Activated CD4-positive, alpha-beta T cell treated with anti-CD3 and anti-CD28 coated beads, Interleukin-2, Interleukin-6, amounts not matched to agents 100 ng/mL and 50 ng/mL, durations not matched to agents 16 hours and 8 hours (primary cell): Measurements from ENCODE around the gene NRAP.

Source experiments
- DNase-seq: peaks from one replicate; pipeline ENCODE4 v3.0.0-alpha.2; 2020

Gene NRAP

DNA sequence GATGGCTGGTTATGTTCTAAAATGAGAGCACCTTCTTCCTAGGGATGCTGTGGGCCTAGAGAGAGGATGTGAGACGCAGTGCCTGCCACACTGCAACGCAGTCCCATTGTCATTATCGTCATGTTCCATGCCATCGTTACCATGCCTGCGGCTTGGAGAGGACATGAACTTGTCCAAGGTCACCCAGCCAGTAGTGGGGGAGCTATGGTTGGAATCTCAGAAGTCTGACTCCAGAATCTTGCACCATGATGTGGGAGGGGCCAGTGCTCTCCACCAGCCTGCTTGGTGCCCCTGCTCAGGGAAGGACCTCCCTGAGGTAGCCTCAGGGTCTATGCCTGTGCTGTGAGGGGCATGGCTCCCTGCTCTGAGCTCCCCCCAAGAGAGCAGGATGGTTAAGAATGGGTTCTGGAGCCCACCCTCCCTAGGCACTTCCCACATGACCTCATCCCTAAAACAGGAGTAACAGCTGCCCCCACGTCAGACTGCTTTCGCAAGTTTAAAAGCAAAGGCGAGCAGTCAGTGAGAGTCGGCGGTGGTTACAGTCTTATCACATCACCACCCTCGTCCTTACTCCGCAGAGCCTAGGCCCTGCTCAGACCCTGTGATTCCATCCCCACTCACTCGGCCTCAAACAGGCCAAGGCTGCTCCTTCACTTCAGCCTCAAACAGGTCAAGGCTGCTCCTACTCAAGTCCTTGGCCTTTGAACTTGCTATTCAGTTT is 60.6 kb downstream of the NRAP start:
- no peak for DNase-seq

DNA sequence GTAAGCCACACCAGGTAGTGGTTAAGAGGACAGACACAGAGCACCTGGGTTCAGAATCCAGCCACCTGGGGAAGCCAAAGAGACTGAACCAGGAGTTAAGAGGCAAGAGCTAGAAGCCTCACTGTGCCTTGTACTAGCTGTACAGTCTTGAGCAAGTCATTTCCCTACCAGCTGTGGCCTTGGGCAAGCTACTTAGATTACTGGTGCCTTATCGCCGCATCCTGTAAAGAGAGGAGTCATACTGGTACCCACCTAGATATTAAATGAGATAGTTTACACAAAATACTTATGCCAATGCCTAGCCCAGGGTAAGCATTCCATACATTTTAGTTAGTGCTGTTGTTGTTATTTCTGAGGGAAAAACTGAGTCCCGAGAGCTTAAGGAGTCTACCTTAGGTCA is 63.3 kb downstream of the NRAP start:
- DNase-seq = peak; percentile 23

DNA sequence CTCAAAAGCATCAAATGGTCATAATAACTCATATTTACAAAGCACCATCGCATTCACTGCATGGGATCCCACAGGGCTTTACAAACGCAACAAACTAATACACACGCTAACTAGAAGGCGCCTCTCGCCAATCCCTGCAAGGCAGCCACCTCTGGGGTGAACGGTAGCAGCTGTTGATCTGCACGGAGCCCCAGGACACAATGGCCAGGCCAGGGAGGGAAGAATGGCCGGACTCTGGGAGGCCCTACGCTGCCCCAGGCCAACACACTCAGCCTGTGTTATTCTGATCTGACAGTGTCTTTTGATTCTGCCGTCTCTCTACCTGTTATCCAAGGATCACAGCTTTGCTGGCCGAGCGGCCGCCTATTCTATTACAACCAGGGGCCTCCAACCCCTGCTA is 69.2 kb downstream of the NRAP start:
- no peak for DNase-seq

DNA sequence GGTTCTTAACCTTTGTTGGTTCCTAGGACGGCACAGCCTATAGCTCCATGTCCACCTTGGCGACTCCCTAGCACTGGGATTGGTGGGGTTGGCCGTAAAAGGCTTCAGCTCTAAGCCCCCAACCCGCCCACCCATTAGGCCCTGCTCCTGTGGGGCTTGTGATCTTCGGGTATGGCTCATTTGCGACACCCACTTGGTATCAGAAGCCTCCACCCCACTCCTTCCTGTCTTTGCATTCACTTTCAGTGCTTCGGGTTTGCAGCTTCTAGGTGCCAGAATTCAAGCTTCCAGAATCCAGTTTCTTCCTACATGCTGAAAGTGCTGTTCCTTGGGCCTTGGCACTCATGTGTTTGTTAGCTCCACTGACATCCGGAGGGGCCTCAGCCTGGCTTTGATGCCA is 71.5 kb downstream of the NRAP start:
- DNase-seq = no peak

DNA sequence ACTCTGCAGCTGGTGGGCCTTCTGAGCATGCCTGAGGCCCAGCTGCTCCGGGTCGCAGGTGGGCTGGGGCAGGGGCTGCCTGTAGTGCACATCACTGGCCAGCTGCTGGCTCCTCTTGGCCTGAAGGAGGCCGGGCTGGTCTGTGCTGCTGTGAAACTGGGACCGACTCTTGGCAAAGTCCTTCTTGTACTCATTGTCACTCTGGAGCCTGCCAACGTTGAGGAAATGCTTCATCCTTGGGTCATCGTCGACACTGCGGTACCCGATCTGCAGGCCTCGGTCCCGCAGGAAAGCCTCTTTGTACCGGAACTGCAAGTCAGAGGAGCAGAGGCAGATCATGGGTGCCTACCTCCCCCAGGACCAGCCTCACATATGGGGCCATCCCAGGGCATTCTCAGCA is 73.3 kb downstream of the NRAP start:
- DNase-seq = no peak

DNA sequence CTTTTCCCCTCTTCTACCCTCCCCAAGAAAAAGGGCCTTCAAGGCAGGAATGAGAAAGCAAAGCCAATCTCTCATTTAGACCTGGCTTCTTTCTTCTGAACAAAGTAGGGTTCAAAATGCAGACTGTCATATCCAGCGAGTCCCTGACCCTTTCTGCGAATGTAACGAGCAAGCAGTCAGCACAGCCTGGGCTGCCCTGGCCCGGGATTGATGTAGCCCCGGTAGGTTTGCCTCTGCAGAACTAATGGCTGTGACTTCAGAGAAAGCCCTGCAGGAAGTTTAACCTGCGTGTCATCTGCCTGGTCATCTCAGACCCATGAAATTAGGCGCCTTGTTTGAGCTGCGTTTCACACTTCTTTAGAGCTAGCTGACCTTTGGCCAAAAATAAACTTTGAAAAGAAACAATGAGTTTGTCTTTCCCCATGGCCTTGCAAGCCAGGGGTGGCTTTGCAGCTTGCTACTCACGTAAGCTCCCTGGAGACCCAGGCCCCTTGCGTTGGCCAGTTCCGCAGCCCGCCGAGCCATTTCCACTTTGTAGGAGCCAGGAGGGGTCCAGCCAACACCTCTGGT is 74.6 kb downstream of the NRAP start:
- DNase-seq = no peak

DNA sequence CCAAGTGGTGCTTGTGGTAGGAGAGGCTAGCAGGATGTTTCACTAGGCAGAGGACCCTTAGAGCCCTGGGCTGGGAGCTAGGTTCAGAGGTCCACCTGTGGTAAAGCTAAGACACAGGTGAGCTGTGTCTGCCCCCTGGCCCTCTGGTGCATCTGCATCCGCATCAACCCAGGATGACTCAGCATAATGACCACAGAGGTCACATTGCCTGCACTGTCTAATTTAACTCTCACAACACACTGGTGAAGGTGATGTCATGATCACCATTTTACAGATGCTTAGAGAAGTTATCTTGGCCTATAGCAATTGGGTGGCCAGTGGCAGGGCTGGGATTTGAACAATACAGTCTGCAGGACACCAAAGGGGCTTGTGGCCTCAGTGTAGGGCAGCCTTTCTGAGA is 77.9 kb downstream of the NRAP start:
- no peak for DNase-seq

DNA sequence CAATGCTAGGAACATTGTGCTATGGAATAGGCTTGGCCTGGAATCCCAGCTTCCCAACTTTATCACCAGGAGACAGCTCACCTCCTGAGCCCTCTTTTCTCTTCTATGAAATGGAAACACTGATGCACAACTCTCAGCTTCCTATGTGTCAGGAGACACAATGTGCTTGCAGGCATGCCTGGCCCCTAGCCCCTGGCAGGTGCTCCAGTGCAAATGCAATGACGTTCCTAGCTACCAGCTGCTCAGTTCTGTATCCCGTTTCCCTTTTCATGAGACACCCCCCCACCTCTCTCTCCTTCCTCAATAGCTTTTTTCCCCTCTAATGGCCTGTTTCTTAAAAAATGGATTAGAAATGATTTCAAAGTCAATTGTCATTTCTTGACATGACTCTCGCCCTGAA is 80.3 kb downstream of the NRAP start:
- no peak for DNase-seq

DNA sequence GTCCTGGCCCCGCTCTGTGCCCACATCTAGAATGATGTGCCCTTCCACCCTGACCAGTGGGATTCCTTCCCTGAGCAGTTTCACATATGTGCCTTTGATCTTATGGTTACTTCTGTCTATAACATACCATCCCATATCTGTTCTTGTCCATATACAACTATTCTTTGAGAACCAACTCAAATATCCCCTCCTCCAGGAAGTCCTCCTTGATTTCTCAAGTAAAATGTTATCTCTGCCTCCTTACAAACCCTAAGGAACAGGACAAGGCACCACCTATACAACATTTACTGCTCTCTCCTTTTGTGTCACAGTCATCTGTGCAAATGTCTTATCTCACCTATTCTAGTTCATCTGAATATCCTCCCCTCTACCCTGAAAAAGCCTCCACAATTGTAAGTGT is 82.7 kb downstream of the NRAP start:
- no peak for DNase-seq

DNA sequence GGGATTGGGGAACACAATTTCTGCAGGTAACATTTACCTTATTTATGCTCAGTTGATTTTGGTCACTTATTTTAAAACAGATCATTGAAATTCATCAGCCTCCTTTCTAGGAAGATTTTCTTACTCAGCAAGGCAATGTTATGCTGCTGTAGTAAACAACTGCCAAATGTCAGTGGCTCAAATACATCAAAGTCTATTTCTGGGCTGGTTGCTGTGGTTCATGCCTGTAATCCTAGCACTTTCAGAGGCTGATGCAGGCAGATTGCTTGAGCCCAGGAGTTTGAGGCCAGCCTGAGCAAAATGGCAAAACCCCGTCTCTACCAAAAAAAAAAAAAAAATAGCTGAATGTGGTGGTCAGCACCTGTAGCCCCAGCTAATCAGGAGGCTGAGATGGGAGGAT is 85.1 kb downstream of the NRAP start:
- no peak for DNase-seq

DNA sequence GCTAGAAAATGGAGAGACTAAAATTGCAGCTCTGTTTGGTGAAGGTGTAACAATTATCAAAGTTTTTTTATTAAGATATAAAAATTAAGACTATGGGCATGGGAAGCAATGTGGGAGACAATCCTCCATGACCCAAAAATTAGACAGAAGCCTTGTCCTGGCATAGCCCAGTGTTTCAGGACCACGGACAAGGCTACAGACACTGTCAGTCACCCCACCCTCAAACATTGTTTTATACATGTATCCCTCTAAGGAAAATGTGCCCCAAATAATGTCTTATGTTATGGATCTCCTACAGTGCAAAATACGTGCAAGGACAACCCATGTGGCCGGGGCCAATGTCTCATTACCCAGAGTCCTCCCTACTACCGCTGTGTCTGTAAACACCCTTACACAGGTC is 87.0 kb downstream of the NRAP start:
- no peak for DNase-seq

DNA sequence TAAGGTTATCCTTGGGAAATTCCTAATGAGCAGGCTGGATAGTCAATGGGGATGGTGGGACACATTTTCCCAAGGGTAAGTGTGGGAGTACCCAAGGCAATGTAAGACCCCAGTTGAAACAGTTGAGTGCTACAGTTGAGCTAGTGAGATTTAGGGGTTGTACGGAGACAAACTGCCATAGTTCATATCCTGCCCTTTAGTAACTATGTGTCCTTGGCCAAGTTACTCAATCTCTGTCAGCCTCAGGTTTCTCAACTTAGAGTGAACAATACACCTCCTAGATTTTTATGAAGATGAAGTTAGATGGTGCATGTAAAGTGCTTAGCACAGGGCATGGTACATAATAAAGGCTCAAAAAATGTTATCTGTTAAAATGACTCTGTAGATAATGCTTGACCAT is 90.5 kb downstream of the NRAP start:
- no peak for DNase-seq

DNA sequence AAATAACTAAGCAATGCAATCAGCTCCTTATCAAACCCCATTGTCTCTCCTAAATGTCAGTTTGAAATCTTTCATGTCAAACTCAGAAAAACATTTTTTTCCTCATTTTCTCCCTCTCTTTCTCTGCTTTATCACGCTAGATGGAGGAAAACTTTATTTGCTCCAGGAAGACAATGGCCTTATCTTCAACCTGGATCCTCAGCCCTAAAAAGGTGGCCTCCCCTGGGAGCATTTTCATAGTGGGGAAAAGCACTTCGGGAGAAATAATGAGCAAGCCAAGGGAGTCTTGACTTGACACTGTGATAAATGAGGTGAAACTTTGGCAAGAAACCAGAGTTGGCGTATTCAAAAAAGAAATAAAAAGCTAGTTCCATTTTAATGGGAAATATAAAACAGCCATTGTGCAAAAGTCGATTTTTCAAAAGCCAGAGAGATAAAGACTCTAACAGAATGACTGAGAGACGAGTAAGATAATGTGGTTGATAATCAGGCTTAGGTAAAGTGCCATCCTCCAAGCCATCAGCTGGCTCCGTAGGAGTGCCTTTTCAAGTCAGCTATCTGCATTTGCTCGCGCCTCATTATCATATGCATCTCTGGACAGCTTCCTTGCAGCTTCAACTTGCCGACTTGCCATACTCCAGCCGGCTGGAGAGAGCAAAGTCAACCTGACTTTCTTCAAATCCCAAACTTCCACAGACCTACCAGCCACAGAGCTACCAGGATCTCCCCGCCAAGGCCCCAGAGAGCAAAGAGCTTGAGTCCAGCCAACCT is 91.1 kb downstream of the NRAP start:
- no peak for DNase-seq

DNA sequence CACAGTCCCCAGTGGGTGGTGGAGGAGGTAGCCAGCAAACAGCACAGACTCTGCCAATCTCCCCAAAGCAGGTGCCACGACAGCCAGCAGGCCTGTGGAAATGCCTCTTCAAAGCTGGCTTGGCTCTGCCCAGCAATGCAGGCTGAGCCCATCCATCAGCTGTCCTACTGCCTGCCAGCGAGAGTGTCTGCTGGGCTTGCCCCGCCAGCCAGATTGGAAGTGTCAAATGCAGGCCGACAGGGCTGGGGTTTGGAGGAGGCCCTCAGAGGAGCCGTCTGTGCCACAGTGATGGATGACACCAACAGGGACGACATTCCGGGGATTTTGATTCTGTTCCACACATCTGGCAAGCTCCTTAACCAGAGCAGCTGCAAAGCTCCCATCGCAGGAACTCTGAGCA is 94.3 kb downstream of the NRAP start:
- no peak for DNase-seq

DNA sequence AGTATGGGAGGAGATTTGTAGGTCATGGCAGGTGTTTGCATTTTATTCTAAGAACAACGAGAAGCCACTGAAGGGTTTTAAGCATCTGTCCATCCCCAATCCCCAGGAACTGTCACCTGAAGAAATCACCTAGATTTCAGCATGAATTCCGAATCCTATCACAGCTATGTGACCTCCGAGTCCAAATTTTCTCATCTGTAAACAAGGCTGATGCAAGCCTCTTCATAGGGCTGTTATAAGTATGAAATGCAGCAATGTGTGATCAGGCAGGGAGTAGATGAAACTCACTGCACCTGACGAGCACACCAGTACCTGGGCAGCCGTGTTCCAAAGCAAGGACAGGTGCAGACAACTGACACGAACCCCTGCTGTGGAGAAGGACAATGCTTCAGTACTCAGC is 97.0 kb downstream of the NRAP start:
- no peak for DNase-seq

DNA sequence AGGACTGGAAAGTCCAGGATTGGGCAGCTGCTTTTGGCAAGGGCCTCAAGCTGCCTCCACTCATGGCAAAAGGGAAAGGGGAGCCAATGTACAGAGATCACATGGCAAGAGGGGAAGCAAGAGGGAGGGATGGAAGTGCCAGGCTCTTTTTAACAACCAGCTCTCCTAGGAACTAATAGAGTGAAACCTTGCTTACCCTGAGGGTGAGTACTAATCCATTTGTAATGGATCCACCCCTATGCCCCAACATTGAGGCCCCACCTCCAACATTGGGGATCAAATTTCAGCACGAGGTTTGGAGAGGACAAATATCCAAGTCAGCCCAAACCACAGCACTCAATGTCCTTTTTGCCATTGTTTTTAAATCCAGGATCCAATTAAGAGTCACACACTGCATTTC is 98.5 kb downstream of the NRAP start:
- DNase-seq = no peak

DNA sequence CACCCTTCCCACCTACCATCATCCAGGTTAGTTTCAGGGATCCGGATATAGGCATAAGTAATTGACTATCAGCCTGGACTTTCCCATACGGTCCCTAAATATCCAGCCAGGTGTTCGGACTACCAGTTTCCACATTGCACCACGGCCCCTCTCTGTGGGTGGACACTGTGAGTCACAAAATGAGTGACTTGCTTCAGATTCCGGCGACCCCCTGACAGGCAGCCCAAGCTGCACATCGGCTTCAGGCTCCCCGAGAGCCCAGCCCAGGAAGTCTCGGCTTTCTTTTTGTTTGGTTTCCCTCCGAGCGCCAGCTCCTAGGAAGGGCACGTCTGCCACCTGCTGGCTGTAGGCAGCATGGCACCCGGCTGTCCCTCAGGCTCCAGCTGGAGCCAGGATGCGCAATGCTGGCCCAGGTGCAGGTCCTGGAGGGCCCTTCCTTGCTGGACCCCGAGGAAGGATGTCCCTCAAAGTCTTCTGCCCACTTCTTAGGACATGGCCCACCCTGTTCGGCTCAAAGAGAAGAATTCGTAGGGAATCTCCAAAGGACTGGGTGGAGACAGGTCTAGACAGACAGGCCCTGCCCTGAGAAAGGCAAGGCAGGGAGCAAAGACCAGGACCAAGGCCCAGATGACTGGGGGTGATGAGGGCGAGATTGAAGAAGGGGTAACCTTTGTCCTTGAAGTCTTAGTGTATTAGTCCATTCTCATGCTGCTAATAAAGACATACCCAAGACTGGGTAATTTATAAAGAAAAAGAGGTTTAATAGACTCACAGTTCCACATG is 100.3 kb downstream of the NRAP start:
- DNase-seq = peak; percentile 75

DNA sequence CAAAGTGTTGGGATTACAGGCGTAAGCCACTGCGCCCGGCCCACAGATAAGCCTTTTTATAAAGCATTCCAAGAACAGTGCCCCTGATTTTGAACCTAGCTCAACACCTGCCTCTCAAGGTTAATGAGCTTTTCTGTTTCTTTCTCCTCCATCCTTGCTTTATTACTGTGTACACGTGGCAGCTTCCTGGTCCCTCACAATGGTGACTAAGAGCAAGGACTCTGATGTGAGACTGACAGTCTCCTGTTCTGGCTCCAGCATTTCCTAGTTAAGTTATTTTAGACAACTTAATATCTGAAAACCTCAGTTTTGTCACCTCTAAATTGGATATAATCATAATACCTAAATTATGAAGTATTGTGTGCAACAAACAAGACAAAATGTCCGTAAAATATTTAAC is 101.1 kb downstream of the NRAP start:
- no peak for DNase-seq

DNA sequence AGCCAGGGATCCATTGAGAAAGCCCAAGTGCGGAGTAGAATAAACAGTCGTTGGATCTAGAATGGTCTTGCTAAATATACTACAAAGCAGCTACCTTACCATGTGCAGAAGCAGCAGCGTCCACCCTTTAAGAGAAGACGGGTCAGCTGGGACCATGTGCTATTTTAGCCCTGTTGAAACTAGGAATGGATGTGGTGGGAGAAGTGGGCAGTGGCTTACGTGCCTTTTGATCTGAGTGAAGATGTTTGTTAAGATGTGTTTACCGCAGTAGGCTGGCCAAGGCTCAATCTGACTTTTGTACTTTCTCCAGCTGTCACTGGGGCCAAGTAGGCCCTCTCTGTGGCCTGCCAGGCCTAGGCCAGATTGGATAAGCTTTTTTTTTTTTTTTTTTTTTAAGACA is 101.8 kb downstream of the NRAP start:
- DNase-seq = no peak

DNA sequence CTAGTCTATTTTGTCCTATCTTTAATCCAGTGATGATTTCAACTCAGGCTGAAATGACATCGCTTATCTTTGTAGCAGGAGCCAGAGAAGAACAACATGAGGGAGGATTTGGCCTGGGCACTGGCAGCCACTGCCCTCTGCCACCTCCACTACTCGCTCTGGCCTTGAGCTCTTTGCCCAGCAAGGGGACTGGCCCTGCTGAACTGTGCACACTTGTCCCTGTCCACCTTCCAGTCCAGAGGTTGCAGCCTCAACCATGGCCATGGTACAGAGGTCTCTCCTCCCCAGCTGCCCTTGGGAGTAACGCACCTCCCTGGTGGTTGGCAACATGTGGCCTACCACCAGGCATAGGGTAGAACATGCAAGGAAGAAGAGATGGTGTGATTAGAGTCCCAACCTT is 102.6 kb downstream of the NRAP start:
- DNase-seq = no peak

DNA sequence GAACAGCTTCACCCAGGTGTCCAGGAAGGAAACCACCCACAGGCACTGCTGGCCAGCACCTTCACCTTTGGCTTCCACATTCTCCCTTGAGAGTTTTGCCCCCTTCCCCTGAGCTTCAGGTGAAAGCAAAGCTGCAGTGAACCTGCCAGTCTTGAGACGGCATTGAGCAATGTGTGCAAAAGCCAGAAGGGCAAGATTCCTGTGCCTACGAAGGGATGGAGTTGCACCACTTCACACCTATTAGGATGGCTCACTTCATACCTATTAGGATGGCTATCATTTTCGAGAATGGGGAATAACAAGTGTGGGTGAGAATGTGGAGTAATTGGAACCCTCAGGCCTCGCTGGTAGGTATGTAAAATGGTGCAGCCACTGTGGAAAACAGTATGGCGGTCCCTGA is 103.8 kb downstream of the NRAP start:
- no peak for DNase-seq

DNA sequence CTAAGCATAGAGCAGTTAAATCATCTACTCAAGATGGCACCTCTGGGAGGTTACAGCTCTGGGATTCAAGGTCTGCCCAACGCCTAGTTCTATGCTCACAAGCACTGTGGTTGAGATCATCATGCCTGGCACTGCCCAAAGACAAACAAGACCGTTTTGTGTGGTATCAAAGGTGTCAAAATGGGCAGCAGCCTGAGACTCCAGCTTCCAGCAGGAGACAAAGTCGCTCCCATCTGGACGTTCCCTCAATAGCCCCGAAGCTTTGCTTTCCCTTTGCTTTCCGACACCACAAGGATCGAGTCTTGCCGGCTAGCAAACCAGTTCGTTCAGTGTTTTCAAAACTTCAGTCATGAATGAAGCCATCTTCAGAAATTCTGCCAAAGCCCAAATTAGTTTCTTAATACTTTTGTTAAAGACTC is 105.9 kb downstream of the NRAP start:
- no peak for DNase-seq

DNA sequence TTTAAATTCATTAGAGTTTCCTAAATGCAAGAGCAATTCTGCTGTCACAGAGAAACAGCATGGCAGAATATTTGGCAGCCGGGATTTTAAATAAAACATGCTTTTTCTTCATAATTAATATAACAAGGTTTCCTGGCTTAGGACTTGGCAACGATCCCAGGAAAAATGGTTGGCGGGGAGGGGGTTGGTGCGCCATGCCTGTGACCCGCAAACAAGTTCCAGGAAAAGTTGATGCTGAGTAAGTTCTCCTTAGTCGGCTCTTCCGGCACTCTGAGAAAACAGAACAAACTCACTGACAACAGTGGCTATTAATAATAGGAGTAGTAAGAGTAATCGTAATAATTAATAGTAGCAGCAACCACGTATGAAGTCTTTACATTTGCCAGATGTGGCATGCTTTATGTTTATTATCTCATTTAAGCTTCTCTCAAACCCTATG is 106.4 kb downstream of the NRAP start:
- no peak for DNase-seq

DNA sequence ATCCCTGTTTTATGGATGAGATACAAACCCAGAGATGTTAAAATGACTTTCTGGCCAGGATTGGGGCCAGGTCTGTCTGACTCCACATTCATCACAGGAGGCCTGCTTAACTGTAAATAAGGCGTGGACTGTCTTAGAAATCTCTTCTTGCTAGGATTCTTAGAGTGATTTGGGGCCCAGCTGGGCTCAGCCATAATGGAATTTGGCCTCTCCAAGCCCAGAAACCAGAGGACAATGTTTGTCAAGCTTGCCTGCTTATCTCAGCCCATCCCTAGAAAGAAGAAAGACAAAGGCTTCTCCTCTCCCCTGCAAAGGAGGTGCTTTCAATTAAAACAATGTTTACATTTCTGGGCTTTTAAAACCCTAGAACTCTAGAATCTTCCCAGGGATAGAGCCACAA is 108.1 kb downstream of the NRAP start:
- no peak for DNase-seq
